Fibroblast of lung (primary cell): ENCODE data around the gene RBM12. TPM values are rescaled to one million over a fixed set of nuclear protein-coding genes. Genes with fewer than 3 reads are reported as not detected.

Experiments
- DNase-seq, 2 donors: peaks; one replicate each; pipeline versions ENCODE4 v3.0.0 to v3.0.0-alpha.2; 2010; ENCODE audit warnings: low read depth in 2 of 2
- H2AFZ ChIP-seq: 2 replicates; pipeline ENCODE4 v1.5.1; 2012; ENCODE audit warnings: low read length, control low read depth, inconsistent platforms
- H3K27ac ChIP-seq: 2 replicates; pipeline ENCODE4 v1.5.1; 2011; ENCODE audit warnings: low read length, control low read depth; ENCODE audit not compliant: insufficient read depth
- H3K27me3 ChIP-seq: 2 replicates; pipeline ENCODE4 v1.5.1; 2011; ENCODE audit warnings: mild to moderate bottlenecking, low read length; ENCODE audit not compliant: control insufficient read depth, insufficient read depth
- H3K36me3 ChIP-seq: 2 replicates; pipeline ENCODE4 v1.5.1; 2011; ENCODE audit warnings: low read length; ENCODE audit not compliant: control insufficient read depth, insufficient read depth
- H3K4me1 ChIP-seq: 2 replicates; pipeline ENCODE4 v1.5.1; 2011; ENCODE audit warnings: low read length; ENCODE audit not compliant: control insufficient read depth, insufficient read depth; ENCODE audit errors: extremely low read depth
- H3K4me2 ChIP-seq: 2 replicates; pipeline ENCODE4 v1.5.1; 2011; ENCODE audit warnings: low read length, control low read depth; ENCODE audit not compliant: insufficient read depth; ENCODE audit errors: extremely low read depth
- H3K4me3 ChIP-seq, 4 experiments: fragments of 200-600 bp in 1 of 4; sonication (generic) in 1 of 4; replicated peaks in 1 of 4; 2 replicates each; pipeline ENCODE4 v1.5.1; 2011 to 2016; ENCODE audit warnings: low read length in 4 of 4, low read depth in 3 of 4, mild to moderate bottlenecking in 3 of 4, control low read depth in 2 of 4, inconsistent platforms in 1 of 4, mixed read lengths in 1 of 4; ENCODE audit not compliant: insufficient read depth in 1 of 4; ENCODE audit errors: control extremely low read depth in 1 of 4
- H3K79me2 ChIP-seq: 2 replicates; pipeline ENCODE4 v1.5.1; 2012; ENCODE audit warnings: mild to moderate bottlenecking, low read length, inconsistent platforms; ENCODE audit not compliant: control insufficient read depth, insufficient read depth
- H3K9ac ChIP-seq: 2 replicates; pipeline ENCODE4 v1.5.1; 2011; ENCODE audit warnings: mild to moderate bottlenecking, low read length, control low read depth; ENCODE audit not compliant: insufficient read depth
- H3K9me3 ChIP-seq: 2 replicates; pipeline ENCODE4 v1.5.1; 2012; ENCODE audit warnings: low read depth, low read length; ENCODE audit not compliant: control insufficient read depth, insufficient read depth
- H4K20me1 ChIP-seq: 2 replicates; pipeline ENCODE4 v1.5.1; 2011; ENCODE audit warnings: low read length; ENCODE audit not compliant: control insufficient read depth, insufficient read depth; ENCODE audit errors: extremely low read depth
- CTCF ChIP-seq, 2 donors: IDR thresholded peaks in 1 of 2; conservative IDR thresholded peaks in 1 of 2; 1 replicate in 1 of 2; 2 replicates in 1 of 2; pipeline ENCODE4 v1.5.1; 2011 to 2012; ENCODE audit warnings: low read length in 2 of 2, control low read depth in 1 of 2, inconsistent platforms in 1 of 2, low read depth in 1 of 2, mild to moderate bottlenecking in 1 of 2
- EZH2 ChIP-seq: IDR thresholded peaks from 2 replicates; pipeline ENCODE4 v1.5.1; 2012; ENCODE audit warnings: low read length, control low read depth, mild to moderate bottlenecking; ENCODE audit errors: missing control alignments
- polyA plus RNA-seq, 2 donors: library from polyadenylated mRNA; depleted of rRNA in 1 of 2; stranded (reverse) in 1 of 2; unstranded in 1 of 2; fragments of >200 nt; gene quantifications; 2 replicates each; pipeline ENCODE4 v1.2.1, GENCODE V29; 2011 to 2012; ENCODE audit warnings: missing spikeins in 1 of 2
- total RNA-seq: library from RNA; depleted of rRNA; stranded (reverse); fragments of >200 nt; gene quantifications from 2 replicates; pipeline ENCODE4 v1.2.1, GENCODE V29; 2014

RBM12 gene
- total and polyA plus RNA-seq, 2 donors (not counting 1 experiment from before 2014, with no cell fraction given), result 29.9 to 109 TPM

- no peak for TF ChIP-seq EZH2
- no peak for TF ChIP-seq CTCF (conservative IDR thresholded peaks at IDR 0.05 in 1 of 2, IDR thresholded peaks at IDR 0.05 in 1 of 2; ENCODE audit: low read depth in 1 of 2, low read length in 2 of 2)
- no peak for DNase-seq
Measured at GRCh38 chr20:35652641-35653429, 11.9 kb downstream of the RBM12 start.

GRCh38 chr20:35651958-35652357 is 12.7 kb downstream of the RBM12 start:
- H3K27me3 ChIP-seq, result no peaks in the 10 kb centered on the region
- no peak for TF ChIP-seq CTCF (conservative IDR thresholded peaks at IDR 0.05 in 1 of 2, IDR thresholded peaks at IDR 0.05 in 1 of 2; ENCODE audit: low read depth in 1 of 2, low read length in 2 of 2)
- no peak for TF ChIP-seq EZH2
- no peak overlapping the region for H3K27ac ChIP-seq
- DNase-seq, result no peak
- H3K4me1 ChIP-seq, result no peaks in the 10 kb centered on the region
- no peak overlapping the region for H3K4me2 ChIP-seq
- H3K4me3 ChIP-seq, result no peak overlapping the region
- H3K9ac ChIP-seq, result no peak overlapping the region
- H3K9me3 ChIP-seq, result no peaks in the 10 kb centered on the region
- H4K20me1 ChIP-seq, result no peaks in the 10 kb centered on the region
- peaks cover 89% of the 10 kb centered on the region for H3K79me2 ChIP-seq
- peaks cover 7% of the 10 kb centered on the region for H3K36me3 ChIP-seq
- no peak overlapping the region for H2AFZ ChIP-seq

More at GRCh38 chr20:35652641-35653429, 11.9 kb downstream of the RBM12 start:
- Histone ChIP-seq H3K9ac (no peak overlapping the region), H3K9me3 (no peaks in the 10 kb centered on the region), H3K27me3 (no peaks in the 10 kb centered on the region), H4K20me1 (peaks cover 5% of the 10 kb centered on the region), H2AFZ (no peak overlapping the region), H3K36me3 (peaks cover 7% of the 10 kb centered on the region), H3K4me3 (no peak overlapping the region), H3K79me2 (peaks cover 94% of the 10 kb centered on the region), H3K27ac (no peak overlapping the region), H3K4me2 (no peak overlapping the region), H3K4me1 (no peaks in the 10 kb centered on the region)

GRCh38 chr20:35650632-35651031 is 14.1 kb downstream of the RBM12 start:
- Histone ChIP-seq H2AFZ (no peak overlapping the region), H4K20me1 (no peaks in the 10 kb centered on the region)

More at GRCh38 chr20:35650632-35651031, 14.1 kb downstream of the RBM12 start:
- H3K4me1 ChIP-seq, result no peaks in the 10 kb centered on the region
- H3K4me2 ChIP-seq, result no peak overlapping the region
- H3K27me3 ChIP-seq, result no peaks in the 10 kb centered on the region
- H3K79me2 ChIP-seq, result peaks cover 81% of the 10 kb centered on the region
- no peaks in the 10 kb centered on the region for H3K9me3 ChIP-seq
- H3K9ac ChIP-seq, result no peak overlapping the region
- no peak overlapping the region for H3K27ac ChIP-seq
- H3K36me3 ChIP-seq, result peaks cover 7% of the 10 kb centered on the region
- DNase-seq, result no peak
- no peak for TF ChIP-seq EZH2
- TF ChIP-seq CTCF (conservative IDR thresholded peaks at IDR 0.05 in 1 of 2, IDR thresholded peaks at IDR 0.05 in 1 of 2; ENCODE audit: low read depth in 1 of 2, low read length in 2 of 2), result no peak
- H3K4me3 ChIP-seq, result no peak overlapping the region
